AG04449 (cell line): Measurements from ENCODE around the gene PRR19.

ENCODE experiments used
- CTCF ChIA-PET: fragments of 350-600 bp; formaldehyde crosslinking; extraction: SDS; loops from one replicate; lab custom pipeline; 2021; ENCODE audit warnings: antibody characterized with exemption; lab: Yijun Ruan, JAX
- POLR2A ChIA-PET: fragments of 400-600, 350-600 bp; formaldehyde crosslinking; extraction: SDS; loops from one replicate; lab custom pipeline; 2020; ENCODE audit warnings: antibody characterized with exemption, inconsistent platforms; lab: Yijun Ruan, JAX
- DNase-seq: peaks from one replicate; pipeline ENCODE4 v3.0.0-alpha.2; 2010; ENCODE audit warnings: low read depth, low spot score
- H3K4me3 ChIP-seq: 2 replicates; pipeline ENCODE4 v1.5.1; 2011; ENCODE audit warnings: low read depth, mild to moderate bottlenecking, control low read depth, low read length
- CTCF ChIP-seq: IDR thresholded peaks from one replicate; pipeline ENCODE4 v1.5.1; 2011; ENCODE audit warnings: mild to moderate bottlenecking, moderate library complexity, low read length, control low read depth, inconsistent platforms; ENCODE audit not compliant: insufficient read depth; ENCODE audit errors: missing control alignments

PRR19 gene

GRCh38 chr19:42267644-42268141, 34.2 kb upstream of the PRR19 start:
- ChIA-PET POLR2A (no interaction called here), CTCF (interaction anchor here (0.9 kb wide), 1 partner anchor 22 kb away, joined by 3 read pairs; no protein-coding TSS in a partner anchor)
- TF ChIP-seq CTCF: no peak
- DNase-seq: no peak
- H3K4me3 ChIP-seq: peak overlapping the region; percentile 70

GRCh38 chr19:42268142-42268703, 33.7 kb upstream of the PRR19 start:
- peak overlapping the region; percentile 96 for H3K4me3 ChIP-seq
- peak; percentile 94 for DNase-seq
- ChIA-PET POLR2A (no interaction called here), CTCF (no interaction called here)
- TF ChIP-seq CTCF: no peak

GRCh38 chr19:42268704-42269477, 33.0 kb upstream of the PRR19 start, which contains the start of gene CIC:
CIC (plus strand) TSS chr19:42269252; CDS start chr19:42271784, 2,532 bp downstream.
- H3K4me3 ChIP-seq: peak within 1 kb of the TSS; percentile 96
- POLR2A ChIA-PET: no interaction called here
- DNase-seq: peak; percentile 100
- TF ChIP-seq CTCF: no peak
- CTCF ChIA-PET: interaction anchor here (1.3 to 2.7 kb wide), 3 partner anchors 10 to 132 kb away, joined by 3 to 49 read pairs (median 17); no protein-coding TSS in a partner anchor

GRCh38 chr19:42269478-42270345, 32.2 kb upstream of the PRR19 start:
- TF ChIP-seq CTCF: no peak
- DNase-seq: no peak
- ChIA-PET CTCF (interaction anchor here (1.3 to 2.7 kb wide), 3 partner anchors 9 to 131 kb away, joined by 3 to 49 read pairs (median 17); no protein-coding TSS in a partner anchor), POLR2A (interaction anchor here (1.3 to 1.9 kb wide), 3 partner anchors 10 to 15 kb away, joined by 3 to 20 read pairs (median 6); no protein-coding TSS in a partner anchor)
- H3K4me3 ChIP-seq: peak overlapping the region; percentile 80

- ChIA-PET POLR2A (interaction anchor here (1.3 to 1.9 kb wide), 4 partner anchors 9 to 28 kb away, joined by 3 to 20 read pairs (median 5); partner anchors contain the start of gene GSK3A), CTCF (interaction anchor here (1.3 to 2.7 kb wide), 3 partner anchors 9 to 131 kb away, joined by 3 to 49 read pairs (median 17); no protein-coding TSS in a partner anchor)
- H3K4me3 ChIP-seq: peak overlapping the region; percentile 80
- DNase-seq: no peak
- TF ChIP-seq CTCF: no peak
Observed at GRCh38 chr19:42270346-42271044, 31.4 kb upstream of the PRR19 start.
